Cardiac septum (tissue), 1 donor: ENCODE results near the gene HP1BP3. TPM values are rescaled to one million over a fixed set of nuclear protein-coding genes. Genes with fewer than 3 reads are reported as not detected.
"Not testable (repeated sequence)": the region's sequence is repeated elsewhere in the genome, so short reads cannot be mapped to it uniquely, and the experiment has no call there.

Experiments used
- DNase-seq: peaks from one replicate; pipeline ENCODE4 v3.0.0-alpha.2; 2020; ENCODE audit warnings: low spot score
- intact Hi-C: fragments of 100-400 bp; cut with DNase I; formaldehyde crosslinking; loops from one replicate; pipeline ENCODE4 v1.14.0; 2022
- long read RNA-seq: library from polyadenylated mRNA; unstranded; transcript quantifications from one replicate; pipeline ENCODE4 v2.0.0, GENCODE V29; 2021
- total RNA-seq: library from RNA; stranded (reverse); fragmentation: NEBNext Ultra II Directional; extraction: Animal tissue kit (Norgen Biotek cat#: 25700); gene quantifications from one replicate; pipeline ENCODE4 v1.2.1, GENCODE V29; 2021
- donor health status: DM: no; HTN: no; CAD: no.

The HP1BP3 gene
- total RNA-seq: 123 TPM
- long read RNA-seq, full-length matches to known transcripts: 3 of 151 reads
- long read RNA-seq, partial matches to known transcripts: 11 of 151 reads
- long read RNA-seq, other reads (novel, unspliced or antisense): 137 of 151 reads

GRCh38 chr1:20787029-20787839 is at the start of gene HP1BP3:
Gene HP1BP3, minus strand, starts transcription at chr1:20787307. Its CDS starts 6,867 bp downstream, at chr1:20780440.
- intact Hi-C loops: loop anchor here (2.0 to 10.0 kb wide), 2 partner anchors 388 to 538 kb away; no protein-coding TSS in a partner anchor

GRCh38 chr1:20836230-20836629 is 49.1 kb upstream of the HP1BP3 start:
- DNase-seq: no peak
- intact Hi-C loops: no loop called here

More at GRCh38 chr1:20787029-20787839, at the start of gene HP1BP3:
- peak; percentile 91 for DNase-seq

- DNase-seq: no peak
- intact Hi-C loops: no loop called here
These were observed 47.7 kb upstream of the HP1BP3 start for GRCh38 chr1:20834780-20835179.

GRCh38 chr1:20834192-20834591 is 47.1 kb upstream of the HP1BP3 start:
- intact Hi-C loops: no loop called here

GRCh38 chr1:20830378-20830777 is 43.3 kb upstream of the HP1BP3 start:
- intact Hi-C loops: no loop called here
- DNase-seq: no peak

More at GRCh38 chr1:20834192-20834591, 47.1 kb upstream of the HP1BP3 start:
- DNase-seq: no peak

- intact Hi-C loops: no loop called here
- DNase-seq: no peak
These were observed 42.8 kb upstream of the HP1BP3 start for GRCh38 chr1:20829946-20830345.

- DNase-seq: no peak
- intact Hi-C loops: no loop called here
These were observed 42.4 kb upstream of the HP1BP3 start for GRCh38 chr1:20829531-20829930.

GRCh38 chr1:20823845-20824244 is 36.7 kb upstream of the HP1BP3 start:
- intact Hi-C loops: no loop called here
- DNase-seq: no peak

- intact Hi-C loops: no loop called here
- DNase-seq: no peak
These were observed 34.4 kb upstream of the HP1BP3 start for GRCh38 chr1:20821466-20821865.

GRCh38 chr1:20819818-20820217 is 32.7 kb upstream of the HP1BP3 start:
- no peak for DNase-seq
- intact Hi-C loops: no loop called here

GRCh38 chr1:20814534-20814871 is 27.4 kb upstream of the HP1BP3 start:
- no peak for DNase-seq
- intact Hi-C loops: no loop called here

GRCh38 chr1:20811916-20812315 is 24.8 kb upstream of the HP1BP3 start:
- intact Hi-C loops: no loop called here
- no peak for DNase-seq

GRCh38 chr1:20793236-20793635 is 6.1 kb upstream of the HP1BP3 start:
- intact Hi-C loops: no loop called here
- no peak for DNase-seq

- intact Hi-C loops: no loop called here
These were observed 5.1 kb upstream of the HP1BP3 start for GRCh38 chr1:20792196-20792595.

GRCh38 chr1:20790785-20791184 is 3.7 kb upstream of the HP1BP3 start:
- intact Hi-C loops: no loop called here

More at GRCh38 chr1:20792196-20792595, 5.1 kb upstream of the HP1BP3 start:
- no peak for DNase-seq

GRCh38 chr1:20789598-20789997 is 2.5 kb upstream of the HP1BP3 start:
- intact Hi-C loops: loop anchor here (10.0 kb wide), 1 partner anchor 535 kb away; no protein-coding TSS in a partner anchor
- DNase-seq: not testable (repeated sequence)

More at GRCh38 chr1:20790785-20791184, 3.7 kb upstream of the HP1BP3 start:
- DNase-seq: no peak

- no peak for DNase-seq
- intact Hi-C loops: loop anchor here (2.0 to 10.0 kb wide), 2 partner anchors 387 to 537 kb away; no protein-coding TSS in a partner anchor
These were observed 1.0 kb upstream of the HP1BP3 start for GRCh38 chr1:20787840-20788795.

GRCh38 chr1:20786253-20787028 is 666 bp downstream of the HP1BP3 start:
- intact Hi-C loops: loop anchor here (2.0 to 10.0 kb wide), 2 partner anchors 388 to 538 kb away; no protein-coding TSS in a partner anchor
- DNase-seq: peak; percentile 98

- intact Hi-C loops: loop anchor here (2.0 to 10.0 kb wide), 2 partner anchors 389 to 539 kb away; no protein-coding TSS in a partner anchor
- no peak for DNase-seq
These were observed 1.2 kb downstream of the HP1BP3 start for GRCh38 chr1:20785907-20786252.
